PC-9 (cell line): ENCODE measurements around the gene FAM184B. TPM values are rescaled to one million over a fixed set of nuclear protein-coding genes. Genes with fewer than 3 reads are reported as not detected.

Source experiments
- BruUV-seq: library from RNA; stranded (reverse); fragments of 400-500 nt; replicated peaks from 2 replicates; lab custom pipeline; 2021; lab: Mats Ljungman, UMichigan
- CTCF ChIA-PET: fragments of 300-600 bp; sonication (Branson Sonifier 250); formaldehyde crosslinking; loops from one replicate; lab custom pipeline; 2022; ENCODE audit warnings: antibody characterized with exemption; lab: Charles Lee
- POLR2A ChIA-PET: fragments of 300-600 bp; sonication (Branson Sonifier 250); formaldehyde crosslinking; loops from one replicate; lab custom pipeline; 2022; ENCODE audit warnings: antibody characterized with exemption; ENCODE audit not compliant: unreplicated experiment; lab: Charles Lee
- DNase-seq, 2 experiments: peaks; one replicate each; pipeline versions ENCODE4 v3.0.0 to v3.0.0-alpha.2; 2015 to 2022; ENCODE audit warnings: mixed read lengths in 1 of 2
- H2AFZ ChIP-seq: fragments of 200-600 bp; sonication (generic); 2 replicates; pipeline ENCODE4 v1.8.1; 2017; ENCODE audit warnings: antibody characterized with exemption
- H3F3A ChIP-seq: fragments of 200-600 bp; sonication (generic); 2 replicates; pipeline ENCODE4 v1.8.1; 2017; ENCODE audit warnings: antibody characterized with exemption, mild to moderate bottlenecking, low read depth; ENCODE audit not compliant: insufficient read depth
- H3K27ac ChIP-seq: fragments of 200-600 bp; sonication (generic); 2 replicates; pipeline ENCODE4 v1.6.1; 2016; ENCODE audit warnings: mixed run types
- H3K27me3 ChIP-seq: fragments of 200-600 bp; sonication (generic); 2 replicates; pipeline ENCODE4 v1.6.1; 2016; ENCODE audit warnings: low read depth, mixed run types; ENCODE audit not compliant: insufficient read depth
- H3K36me3 ChIP-seq: fragments of 200-600 bp; sonication (generic); 2 replicates; pipeline ENCODE4 v1.6.1; 2016; ENCODE audit warnings: low read depth, mixed run types
- H3K4me1 ChIP-seq: fragments of 200-600 bp; sonication (generic); replicated peaks from 2 replicates; pipeline ENCODE4 v1.6.1; 2016; ENCODE audit warnings: mixed run types; ENCODE audit not compliant: insufficient read depth
- H3K4me2 ChIP-seq: fragments of 200-600 bp; sonication (generic); 2 replicates; pipeline ENCODE4 v1.6.1; 2017; ENCODE audit warnings: mixed run types
- H3K4me3 ChIP-seq: fragments of 200-600 bp; sonication (generic); 2 replicates; pipeline ENCODE4 v1.6.1; 2016; ENCODE audit warnings: mixed run types
- H3K79me2 ChIP-seq: fragments of 200-600 bp; sonication (generic); 2 replicates; pipeline ENCODE4 v1.6.1; 2017; ENCODE audit warnings: low read depth, mixed run types
- H3K9me2 ChIP-seq: fragments of 200-600 bp; sonication (generic); 2 replicates; pipeline ENCODE4 v1.8.1; 2017; ENCODE audit warnings: mild to moderate bottlenecking; ENCODE audit not compliant: insufficient read depth
- H3K9me3 ChIP-seq: fragments of 200-600 bp; sonication (generic); 2 replicates; pipeline ENCODE4 v1.8.1; 2016; ENCODE audit warnings: low read depth; ENCODE audit not compliant: insufficient read depth
- H4K20me1 ChIP-seq: fragments of 200-600 bp; sonication (generic); 2 replicates; pipeline ENCODE4 v1.8.1; 2017; ENCODE audit not compliant: insufficient read depth
- CTCF ChIP-seq: fragments of 200-600 bp; sonication (generic); conservative IDR thresholded peaks from 2 replicates; pipeline ENCODE4 v1.6.1; 2017; ENCODE audit warnings: mixed run types, antibody characterized with exemption, mild to moderate bottlenecking, moderate library complexity
- EZH2 ChIP-seq: fragments of 200-600 bp; sonication (generic); IDR thresholded peaks from 2 replicates; pipeline ENCODE4 v1.8.0; 2017; ENCODE audit warnings: antibody characterized with exemption, low read depth
- intact Hi-C: fragments of 100-400 bp; cut with micrococcal nuclease; formaldehyde crosslinking; loops from one replicate; pipeline ENCODE4 v1.10.0; 2022; ENCODE audit not compliant: unreplicated experiment
- total RNA-seq: library from RNA; stranded (reverse); gene quantifications from 2 replicates; pipeline ENCODE4 v1.2.3, GENCODE V29; 2021

The FAM184B gene
- total RNA-seq, 1 experiment from 2014 or later, result not detected

GRCh38 chr4:17797808-17798207 is 16.4 kb upstream of the FAM184B start:
- TF ChIP-seq CTCF, result no peak
- no peak for TF ChIP-seq EZH2
- Histone ChIP-seq H3K9me2 (no peaks in the 10 kb centered on the region), H3K4me2 (no peak overlapping the region), H3K36me3 (no peaks in the 10 kb centered on the region), H4K20me1 (no peaks in the 10 kb centered on the region), H3K79me2 (no peaks in the 10 kb centered on the region), H2AFZ (no peak overlapping the region), H3K9me3 (no peaks in the 10 kb centered on the region), H3K27me3 (no peaks in the 10 kb centered on the region), H3K27ac (no peak overlapping the region), H3F3A (no peaks in the 10 kb centered on the region), H3K4me3 (no peak overlapping the region), H3K4me1 (0 out of 2 replicates have a peak, but pooled peaks cover 3% of the 10 kb centered on the region)
- no peak for DNase-seq
- intact Hi-C loops, result no loop called here
- no TSS peak for BruUV-seq
- ChIA-PET POLR2A (no interaction called here), CTCF (no interaction called here)

GRCh38 chr4:17794730-17795129 is 13.3 kb upstream of the FAM184B start:
- no TSS peak for BruUV-seq
- CTCF ChIA-PET, result no interaction called here

GRCh38 chr4:17788956-17789355 is 7.5 kb upstream of the FAM184B start:
- intact Hi-C loops, result no loop called here
- CTCF ChIA-PET, result no interaction called here
- Histone ChIP-seq H4K20me1 (no peaks in the 10 kb centered on the region), H2AFZ (no peak overlapping the region), H3K4me3 (no peak overlapping the region), H3K79me2 (no peaks in the 10 kb centered on the region), H3K4me2 (no peak overlapping the region), H3K9me3 (no peaks in the 10 kb centered on the region), H3K4me1 (no peaks in the 10 kb centered on the region), H3K27ac (no peak overlapping the region), H3K36me3 (no peaks in the 10 kb centered on the region), H3K9me2 (no peaks in the 10 kb centered on the region), H3K27me3 (no peaks in the 10 kb centered on the region), H3F3A (no peaks in the 10 kb centered on the region)
- TF ChIP-seq CTCF (no peak), EZH2 (no peak)
- no TSS peak for BruUV-seq
- no peak for DNase-seq
- POLR2A ChIA-PET, result no interaction called here

More at GRCh38 chr4:17794730-17795129, 13.3 kb upstream of the FAM184B start:
- no peaks in the 10 kb centered on the region for H3K9me3 ChIP-seq
- H3K36me3 ChIP-seq, result no peaks in the 10 kb centered on the region
- H3K79me2 ChIP-seq, result no peaks in the 10 kb centered on the region
- no peak overlapping the region for H3K4me3 ChIP-seq
- H3K27ac ChIP-seq, result no peak overlapping the region
- intact Hi-C loops, result no loop called here
- H3K4me1 ChIP-seq, result 0 out of 2 replicates have a peak, but pooled peaks cover 3% of the 10 kb centered on the region
- H3K4me2 ChIP-seq, result no peak overlapping the region
- no peak for TF ChIP-seq CTCF
- no peak for TF ChIP-seq EZH2
- no peaks in the 10 kb centered on the region for H3K27me3 ChIP-seq
- H4K20me1 ChIP-seq, result no peaks in the 10 kb centered on the region
- H3F3A ChIP-seq, result no peaks in the 10 kb centered on the region
- no peaks in the 10 kb centered on the region for H3K9me2 ChIP-seq
- H2AFZ ChIP-seq, result no peak overlapping the region
- DNase-seq, result no peak
- POLR2A ChIA-PET, result no interaction called here
